Caco-2 (cell line): ENCODE results near the gene SLC22A12. TPM values are rescaled to one million over a fixed set of nuclear protein-coding genes. Genes with fewer than 3 reads are reported as not detected.

Experiments
- BruUV-seq: library from RNA; stranded (reverse); fragments of 400-500 nt; replicated peaks from 2 replicates; lab custom pipeline; 2021; lab: Mats Ljungman, UMichigan
- CTCF ChIA-PET: fragments of 300-600 bp; sonication (Branson Sonifier 250); formaldehyde crosslinking; loops from one replicate; lab custom pipeline; 2022; ENCODE audit warnings: antibody characterized with exemption; lab: Charles Lee
- POLR2A ChIA-PET: fragments of 300-600 bp; sonication (Branson Sonifier 250); formaldehyde crosslinking; loops from one replicate; lab custom pipeline; 2022; ENCODE audit warnings: antibody characterized with exemption; lab: Charles Lee
- DNase-seq, 2 experiments: peaks; one replicate each; pipeline versions ENCODE4 v3.0.0 to v3.0.0-alpha.2; 2020 to 2022
- H3K27me3 ChIP-seq: replicated peaks from 2 replicates; pipeline ENCODE4 v1.6.0; 2011; ENCODE audit warnings: low read length; ENCODE audit not compliant: control insufficient read depth, insufficient read depth
- H3K36me3 ChIP-seq: 2 replicates; pipeline ENCODE4 v1.5.1; 2011; ENCODE audit warnings: low read length; ENCODE audit not compliant: control insufficient read depth, insufficient read depth
- H3K4me1 ChIP-seq: fragments of 250-450 bp; sonication (Bioruptor Pico); 2 replicates; pipeline ENCODE4 v1.5.1; 2020; ENCODE audit warnings: mild to moderate bottlenecking
- H3K4me3 ChIP-seq: 2 replicates; pipeline ENCODE4 v1.5.1; 2011; ENCODE audit warnings: low read depth, mild to moderate bottlenecking, control low read depth, low read length
- H3K9me3 ChIP-seq: fragments of 250-450 bp; sonication (Bioruptor Pico); 2 replicates; pipeline ENCODE4 v1.5.1; 2020; ENCODE audit warnings: mild to moderate bottlenecking, moderate library complexity
- H3K27ac Mint-ChIP-seq: one replicate; pipeline ENCODE4 v1.8.0; 2022; ENCODE audit warnings: mixed read lengths; ENCODE audit not compliant: unreplicated experiment
- H3K27me3 Mint-ChIP-seq: one replicate; pipeline ENCODE4 v1.8.0; 2022; ENCODE audit warnings: mixed read lengths; ENCODE audit not compliant: insufficient read depth, unreplicated experiment
- H3K36me3 Mint-ChIP-seq: one replicate; pipeline ENCODE4 v1.8.0; 2022; ENCODE audit warnings: mild to moderate bottlenecking, mixed read lengths; ENCODE audit not compliant: insufficient read depth, unreplicated experiment
- H3K4me1 Mint-ChIP-seq: one replicate; pipeline ENCODE4 v1.8.0; 2022; ENCODE audit warnings: low read depth, mixed read lengths; ENCODE audit not compliant: unreplicated experiment
- H3K4me3 Mint-ChIP-seq: one replicate; pipeline ENCODE4 v1.8.0; 2022; ENCODE audit warnings: mild to moderate bottlenecking, moderate library complexity, mixed read lengths; ENCODE audit not compliant: unreplicated experiment
- H3K9me3 Mint-ChIP-seq: one replicate; pipeline ENCODE4 v1.8.0; 2022; ENCODE audit warnings: mixed read lengths; ENCODE audit not compliant: unreplicated experiment
- intact Hi-C: fragments of 100-400 bp; cut with micrococcal nuclease; formaldehyde crosslinking; loops from one replicate; pipeline ENCODE4 v1.10.0; 2022; ENCODE audit not compliant: unreplicated experiment
- total RNA-seq: library from RNA; stranded (reverse); gene quantifications from 2 replicates; pipeline ENCODE4 v1.2.3, GENCODE V29; 2022
- TF ChIP-seq, protein P1 (sequence below), 2 experiments: fragments of 200-600 bp in 1 of 2; IDR thresholded peaks; 1 replicate in 1 of 2; 2 replicates in 1 of 2; pipeline versions ENCODE4 v1.5.1 to v1.8.0; 2011 to 2022; ENCODE audit warnings: antibody characterized with exemption in 1 of 2, control low read depth in 1 of 2, inconsistent platforms in 1 of 2, low read depth in 1 of 2, low read length in 1 of 2, mild to moderate bottlenecking in 1 of 2, moderate library complexity in 1 of 2; ENCODE audit not compliant: insufficient read depth in 1 of 2, severe bottlenecking in 1 of 2, unreplicated experiment in 1 of 2

Gene SLC22A12
- total RNA-seq, 1 experiment from 2014 or later = not detected

DNA sequence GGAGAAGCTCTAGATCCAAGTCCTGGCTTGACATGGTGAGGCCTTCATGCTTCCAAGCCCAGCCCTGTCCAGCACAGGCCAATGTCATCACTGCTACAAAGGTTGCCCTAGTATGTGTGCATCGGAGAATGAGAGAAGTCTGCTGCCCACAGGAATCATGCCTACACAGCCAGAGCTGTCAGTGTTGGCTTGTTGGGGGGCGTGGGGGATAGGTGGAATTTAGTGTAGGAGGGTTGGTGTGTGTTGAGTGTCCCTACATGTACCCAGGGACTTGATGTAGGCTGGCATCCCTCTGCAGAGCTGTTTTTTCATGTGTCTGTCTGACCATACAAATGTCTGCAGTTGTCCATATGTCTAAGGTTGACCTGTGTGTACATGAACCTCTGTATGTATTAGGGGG, 37.6 kb downstream of the SLC22A12 start:
- BruUV-seq = no TSS peak
- DNase-seq = no peak
- intact Hi-C loops = no loop called here
- no peaks in the 10 kb centered on the region for H3K27me3 ChIP-seq
- no peak overlapping the region for H3K4me3 Mint-ChIP-seq
- ChIA-PET CTCF (interaction anchor here (0.6 to 1.1 kb wide), 2 partner anchors 76 to 1586 kb away, joined by 3 read pairs; no protein-coding TSS in a partner anchor), POLR2A (no interaction called here)
- H3K9me3 Mint-ChIP-seq = no peaks in the 10 kb centered on the region
- H3K9me3 ChIP-seq = no peaks in the 10 kb centered on the region
- peaks cover 6% of the 10 kb centered on the region for H3K4me1 Mint-ChIP-seq
- no peaks in the 10 kb centered on the region for H3K36me3 Mint-ChIP-seq
- H3K27me3 Mint-ChIP-seq = no peaks in the 10 kb centered on the region
- H3K4me3 ChIP-seq = no peak overlapping the region
- H3K4me1 ChIP-seq = 0 out of 2 replicates have a peak, but pooled peaks cover 7% of the 10 kb centered on the region
- no peak overlapping the region for H3K27ac Mint-ChIP-seq
- no peaks in the 10 kb centered on the region for H3K36me3 ChIP-seq
- TF ChIP-seq, protein P1, sequence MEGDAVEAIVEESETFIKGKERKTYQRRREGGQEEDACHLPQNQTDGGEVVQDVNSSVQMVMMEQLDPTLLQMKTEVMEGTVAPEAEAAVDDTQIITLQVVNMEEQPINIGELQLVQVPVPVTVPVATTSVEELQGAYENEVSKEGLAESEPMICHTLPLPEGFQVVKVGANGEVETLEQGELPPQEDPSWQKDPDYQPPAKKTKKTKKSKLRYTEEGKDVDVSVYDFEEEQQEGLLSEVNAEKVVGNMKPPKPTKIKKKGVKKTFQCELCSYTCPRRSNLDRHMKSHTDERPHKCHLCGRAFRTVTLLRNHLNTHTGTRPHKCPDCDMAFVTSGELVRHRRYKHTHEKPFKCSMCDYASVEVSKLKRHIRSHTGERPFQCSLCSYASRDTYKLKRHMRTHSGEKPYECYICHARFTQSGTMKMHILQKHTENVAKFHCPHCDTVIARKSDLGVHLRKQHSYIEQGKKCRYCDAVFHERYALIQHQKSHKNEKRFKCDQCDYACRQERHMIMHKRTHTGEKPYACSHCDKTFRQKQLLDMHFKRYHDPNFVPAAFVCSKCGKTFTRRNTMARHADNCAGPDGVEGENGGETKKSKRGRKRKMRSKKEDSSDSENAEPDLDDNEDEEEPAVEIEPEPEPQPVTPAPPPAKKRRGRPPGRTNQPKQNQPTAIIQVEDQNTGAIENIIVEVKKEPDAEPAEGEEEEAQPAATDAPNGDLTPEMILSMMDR (IDR thresholded peaks at IDR 0.05; ENCODE audit: insufficient read depth in 1 of 2, low read depth in 1 of 2, low read length in 1 of 2, severe bottlenecking in 1 of 2, unreplicated experiment in 1 of 2) = no peak

- TF ChIP-seq, protein P1 (IDR thresholded peaks at IDR 0.05; ENCODE audit: insufficient read depth in 1 of 2, low read depth in 1 of 2, low read length in 1 of 2, severe bottlenecking in 1 of 2, unreplicated experiment in 1 of 2) = no peak
- no TSS peak for BruUV-seq
- H3K27me3 ChIP-seq = no peaks in the 10 kb centered on the region
- no peak for DNase-seq
- ChIA-PET CTCF (interaction anchor here (1.1 kb wide), 1 partner anchor 76 kb away, joined by 3 read pairs; no protein-coding TSS in a partner anchor), POLR2A (no interaction called here)
- H3K4me1 ChIP-seq = 0 out of 2 replicates have a peak, but pooled peaks cover 7% of the 10 kb centered on the region
- H3K4me1 Mint-ChIP-seq = peaks cover 6% of the 10 kb centered on the region
- no peak overlapping the region for H3K27ac Mint-ChIP-seq
- no peaks in the 10 kb centered on the region for H3K27me3 Mint-ChIP-seq
- H3K4me3 Mint-ChIP-seq = no peak overlapping the region
- H3K9me3 ChIP-seq = no peaks in the 10 kb centered on the region
- H3K36me3 ChIP-seq = no peaks in the 10 kb centered on the region
- intact Hi-C loops = no loop called here
- no peaks in the 10 kb centered on the region for H3K36me3 Mint-ChIP-seq
- no peak overlapping the region for H3K4me3 ChIP-seq
- no peaks in the 10 kb centered on the region for H3K9me3 Mint-ChIP-seq
Measured at GRCh38 chr11:64629103-64629502, 38.1 kb downstream of the SLC22A12 start.

DNA sequence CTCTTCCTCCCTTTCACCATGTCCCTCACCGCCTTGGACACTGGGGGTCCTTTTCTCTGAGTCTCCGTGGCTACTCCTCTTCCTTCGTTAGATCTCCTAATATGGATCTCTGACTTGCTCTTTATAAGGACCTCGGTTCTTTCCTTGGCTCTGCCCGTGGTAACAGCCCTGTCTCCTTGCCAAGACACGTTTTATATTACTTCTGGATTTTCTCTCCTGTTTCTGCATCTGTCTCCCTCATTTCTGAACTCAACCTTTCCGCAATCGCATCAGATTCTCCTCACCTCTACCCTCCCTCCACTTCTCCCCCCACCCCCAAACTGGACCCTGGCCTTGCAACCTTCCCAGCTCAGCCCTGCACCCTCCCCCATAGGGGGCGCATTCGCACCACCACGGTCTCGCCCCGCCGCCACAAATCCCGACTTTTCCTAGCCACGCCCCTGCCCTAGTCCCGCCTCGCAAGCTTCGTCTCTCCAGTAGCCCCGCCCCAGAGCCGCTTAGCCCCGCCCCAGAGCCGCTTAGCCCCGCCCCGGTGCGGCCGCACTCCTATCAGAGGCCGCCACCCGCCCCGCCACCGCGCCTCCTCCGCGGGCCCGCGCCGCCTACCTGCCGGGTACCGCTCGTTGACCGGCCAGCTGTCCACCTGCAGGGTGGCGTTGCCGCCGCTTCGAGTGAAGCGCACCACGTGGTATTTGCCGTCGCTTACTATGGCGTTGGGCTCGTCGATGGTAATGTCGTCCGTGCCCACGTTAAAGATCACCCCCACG, 39.0 kb downstream of the SLC22A12 start:
- Histone ChIP-seq H3K4me3 (no peak overlapping the region), H3K9me3 (no peaks in the 10 kb centered on the region), H3K27me3 (no peaks in the 10 kb centered on the region), H3K36me3 (no peaks in the 10 kb centered on the region), H3K4me1 (0 out of 2 replicates have a peak, but pooled peaks cover 7% of the 10 kb centered on the region)
- Mint-ChIP-seq H3K27me3 (no peaks in the 10 kb centered on the region), H3K36me3 (no peaks in the 10 kb centered on the region), H3K9me3 (no peaks in the 10 kb centered on the region), H3K27ac (no peak overlapping the region), H3K4me1 (peaks cover 6% of the 10 kb centered on the region), H3K4me3 (no peak overlapping the region)
- TF ChIP-seq, protein P1 (IDR thresholded peaks at IDR 0.05; ENCODE audit: insufficient read depth in 1 of 2, low read depth in 1 of 2, low read length in 1 of 2, severe bottlenecking in 1 of 2, unreplicated experiment in 1 of 2) = no peak
- no peak for DNase-seq
- BruUV-seq = no TSS peak
- intact Hi-C loops = no loop called here
- ChIA-PET CTCF (interaction anchor here (0.6 to 0.7 kb wide), 2 partner anchors 13 to 223 kb away, joined by 3 to 4 read pairs; no protein-coding TSS in a partner anchor), POLR2A (no interaction called here)
